CD8-positive, alpha-beta memory T cell (primary cell): ENCODE results near the gene LRCH1. TPM values are rescaled to one million over a fixed set of nuclear protein-coding genes. Genes with fewer than 3 reads are reported as not detected.
A peak's percentile ranks its signal among the peaks of the same experiment; 100 is the strongest.

ENCODE experiments used
- CTCF ChIA-PET: fragments of 350-600 bp; sonication (Branson Sonifier 250); formaldehyde crosslinking; loops from one replicate; lab custom pipeline; 2021; ENCODE audit warnings: antibody characterized with exemption; lab: Charles Lee
- POLR2A ChIA-PET: fragments of 350-600 bp; sonication (Branson Sonifier 250); formaldehyde crosslinking; loops from one replicate; lab custom pipeline; 2021; ENCODE audit warnings: antibody characterized with exemption; lab: Charles Lee
- DNase-seq, 5 donors: peaks; one replicate each; pipeline versions ENCODE4 v3.0.0 to v3.0.0-alpha.2; 2020 to 2022; ENCODE audit warnings: mixed read lengths in 1 of 5
- H3K27ac ChIP-seq: one replicate; pipeline ENCODE4 v1.7.0; 2013; ENCODE audit warnings: low read depth, mild to moderate bottlenecking, low read length, moderate library complexity
- H3K27me3 ChIP-seq: 2 replicates; pipeline ENCODE4 v1.7.0; 2013; ENCODE audit warnings: low read length, mild to moderate bottlenecking; ENCODE audit not compliant: insufficient read depth, poor library complexity, severe bottlenecking
- H3K36me3 ChIP-seq: 2 replicates; pipeline ENCODE4 v1.7.0; 2013; ENCODE audit warnings: mild to moderate bottlenecking, low read length, moderate library complexity; ENCODE audit not compliant: insufficient read depth
- H3K4me1 ChIP-seq: 2 replicates; pipeline ENCODE4 v1.7.0; 2013; ENCODE audit warnings: mild to moderate bottlenecking, low read length, moderate library complexity; ENCODE audit not compliant: insufficient read depth
- H3K4me3 ChIP-seq: 2 replicates; pipeline ENCODE4 v1.7.0; 2013; ENCODE audit warnings: mild to moderate bottlenecking, low read length
- H3K9me3 ChIP-seq: 2 replicates; pipeline ENCODE4 v1.7.0; 2013; ENCODE audit warnings: mild to moderate bottlenecking, low read length
- H3K27ac Mint-ChIP-seq, 8 donors: one replicate each; pipeline ENCODE4 v1.8.0; 2020 to 2021; ENCODE audit warnings: mixed read lengths in 8 of 8, mild to moderate bottlenecking in 6 of 8, inconsistent platforms in 3 of 8, moderate library complexity in 3 of 8
- H3K27me3 Mint-ChIP-seq, 2 donors: one replicate each; pipeline ENCODE4 v1.8.0; 2020 to 2021; ENCODE audit warnings: mixed read lengths in 2 of 2, mild to moderate bottlenecking in 1 of 2, moderate library complexity in 1 of 2
- H3K36me3 Mint-ChIP-seq, 3 donors: one replicate each; pipeline ENCODE4 v1.8.0; 2020 to 2021; ENCODE audit warnings: mixed read lengths in 3 of 3, inconsistent platforms in 1 of 3, mild to moderate bottlenecking in 1 of 3
- H3K4me1 Mint-ChIP-seq, 3 donors: one replicate each; pipeline ENCODE4 v1.8.0; 2020 to 2021; ENCODE audit warnings: mixed read lengths in 3 of 3, inconsistent platforms in 1 of 3, mild to moderate bottlenecking in 1 of 3
- H3K4me3 Mint-ChIP-seq, 7 donors: one replicate each; pipeline ENCODE4 v1.8.0; 2020 to 2021; ENCODE audit warnings: mixed read lengths in 7 of 7, mild to moderate bottlenecking in 6 of 7, moderate library complexity in 4 of 7, inconsistent platforms in 2 of 7
- H3K9me3 Mint-ChIP-seq, 5 donors: one replicate each; pipeline ENCODE4 v1.8.0; 2020 to 2022; ENCODE audit warnings: mixed read lengths in 5 of 5, mild to moderate bottlenecking in 3 of 5, moderate library complexity in 2 of 5, inconsistent platforms in 1 of 5
- polyA plus RNA-seq: library from polyadenylated mRNA; unstranded; fragments of 300-500 nt; fragmentation: Illumina TruSeq; gene quantifications from one replicate; pipeline ENCODE4 v1.2.3, GENCODE V29; 2021
- total RNA-seq, 2 experiments: library from RNA; stranded (reverse); gene quantifications; one replicate each; pipeline ENCODE4 v1.2.3, GENCODE V29; 2021

LRCH1 gene
- total and polyA plus RNA-seq, 3 experiments from 2014 or later: 4.9 to 17.8 (median 16.7) TPM

DNA sequence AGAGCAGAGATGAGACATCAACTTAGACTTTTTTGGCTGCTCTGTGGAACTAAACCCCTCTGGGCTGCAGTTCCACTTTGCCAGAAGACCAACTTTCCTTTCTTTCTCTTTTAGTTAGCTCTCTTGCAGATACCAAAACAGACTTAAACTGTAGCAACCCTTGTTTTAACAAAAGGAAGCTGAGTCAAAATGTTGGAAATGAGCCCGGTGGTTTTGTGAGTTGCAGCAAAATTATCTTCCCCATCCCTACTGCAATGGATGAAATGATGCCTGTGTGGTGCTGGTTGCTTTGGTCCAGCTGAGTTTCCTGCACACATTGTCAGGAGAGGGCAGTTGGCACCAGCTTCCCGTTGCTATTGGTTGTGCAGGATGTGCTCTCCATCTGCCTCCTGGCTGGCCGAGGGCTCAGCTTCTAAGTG, 115.3 kb downstream of the LRCH1 start:
- peak overlapping the region; percentile 76 to 89 (median 82) for H3K4me3 Mint-ChIP-seq
- ChIA-PET POLR2A (interaction anchor here (0.5 kb wide), 1 partner anchor 9 kb away, joined by 3 read pairs; no protein-coding TSS in a partner anchor), CTCF (interaction anchor here (1.0 to 1.1 kb wide), 2 partner anchors 12 to 117 kb away, joined by 3 read pairs; no protein-coding TSS in a partner anchor)
- Histone ChIP-seq H3K27me3 (no peaks in the 10 kb centered on the region), H3K36me3 (no peaks in the 10 kb centered on the region), H3K27ac (peak overlapping the region; percentile 29), H3K4me1 (peaks cover 13% of the 10 kb centered on the region), H3K4me3 (peak overlapping the region; percentile 44), H3K9me3 (no peaks in the 10 kb centered on the region)
- no peaks in the 10 kb centered on the region for H3K9me3 Mint-ChIP-seq
- H3K27me3 Mint-ChIP-seq: no peaks in the 10 kb centered on the region
- H3K36me3 Mint-ChIP-seq: peaks cover 0 to 14% (median 11%) of the 10 kb centered on the region in 3 donors
- no peak for DNase-seq
- peak overlapping the region; percentile 62 to 96 (median 88) for H3K27ac Mint-ChIP-seq
- peaks cover 37 to 58% (median 55%) of the 10 kb centered on the region in 3 donors for H3K4me1 Mint-ChIP-seq

DNA sequence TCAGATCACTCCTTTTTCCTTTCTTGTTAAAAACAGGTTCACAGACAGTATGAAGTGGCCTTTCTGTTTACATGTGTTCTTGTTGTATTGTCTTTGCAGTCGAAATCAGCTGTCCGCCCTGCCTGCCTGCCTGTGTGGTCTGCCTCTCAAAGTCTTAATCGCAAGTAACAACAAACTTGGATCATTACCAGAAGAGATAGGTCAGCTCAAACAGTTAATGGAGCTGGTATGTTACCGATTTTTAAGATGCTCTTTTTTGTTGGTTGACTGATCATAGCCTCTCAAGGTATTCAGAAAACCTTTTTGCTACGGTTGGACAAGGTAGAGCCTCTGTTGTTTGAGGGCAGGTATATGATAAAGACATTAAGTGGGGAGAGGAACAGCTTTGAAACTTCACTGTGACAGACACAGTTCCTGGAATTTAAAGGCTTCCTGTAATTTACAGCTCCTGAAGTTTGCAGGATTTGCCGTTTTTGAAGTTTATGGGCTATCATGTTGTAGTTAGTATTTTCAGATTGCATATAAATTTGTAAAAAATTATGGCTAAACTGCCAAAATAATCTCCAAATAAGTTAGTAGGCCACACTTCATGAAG, 116.1 kb downstream of the LRCH1 start:
- ChIA-PET CTCF (interaction anchor here (1.0 to 1.4 kb wide), 3 partner anchors 9 to 117 kb away, joined by 3 to 4 read pairs (median 3); no protein-coding TSS in a partner anchor), POLR2A (interaction anchor here (0.5 kb wide), 1 partner anchor 8 kb away, joined by 3 read pairs; no protein-coding TSS in a partner anchor)
- H3K27me3 ChIP-seq: no peaks in the 10 kb centered on the region
- no peaks in the 10 kb centered on the region for H3K36me3 ChIP-seq
- peaks cover 13% of the 10 kb centered on the region for H3K4me1 ChIP-seq
- Mint-ChIP-seq H3K27ac (peak overlapping the region in 7 of 8 donors; percentile 13 to 78 (median 31)), H3K9me3 (no peaks in the 10 kb centered on the region), H3K36me3 (peaks cover 0 to 14% (median 11%) of the 10 kb centered on the region in 3 donors), H3K4me3 (peak overlapping the region; percentile 7 to 70 (median 52)), H3K27me3 (no peaks in the 10 kb centered on the region), H3K4me1 (peaks cover 36 to 56% (median 49%) of the 10 kb centered on the region in 3 donors)
- no peak overlapping the region for H3K27ac ChIP-seq
- no peak for DNase-seq
- no peaks in the 10 kb centered on the region for H3K9me3 ChIP-seq
- H3K4me3 ChIP-seq: no peak overlapping the region

DNA sequence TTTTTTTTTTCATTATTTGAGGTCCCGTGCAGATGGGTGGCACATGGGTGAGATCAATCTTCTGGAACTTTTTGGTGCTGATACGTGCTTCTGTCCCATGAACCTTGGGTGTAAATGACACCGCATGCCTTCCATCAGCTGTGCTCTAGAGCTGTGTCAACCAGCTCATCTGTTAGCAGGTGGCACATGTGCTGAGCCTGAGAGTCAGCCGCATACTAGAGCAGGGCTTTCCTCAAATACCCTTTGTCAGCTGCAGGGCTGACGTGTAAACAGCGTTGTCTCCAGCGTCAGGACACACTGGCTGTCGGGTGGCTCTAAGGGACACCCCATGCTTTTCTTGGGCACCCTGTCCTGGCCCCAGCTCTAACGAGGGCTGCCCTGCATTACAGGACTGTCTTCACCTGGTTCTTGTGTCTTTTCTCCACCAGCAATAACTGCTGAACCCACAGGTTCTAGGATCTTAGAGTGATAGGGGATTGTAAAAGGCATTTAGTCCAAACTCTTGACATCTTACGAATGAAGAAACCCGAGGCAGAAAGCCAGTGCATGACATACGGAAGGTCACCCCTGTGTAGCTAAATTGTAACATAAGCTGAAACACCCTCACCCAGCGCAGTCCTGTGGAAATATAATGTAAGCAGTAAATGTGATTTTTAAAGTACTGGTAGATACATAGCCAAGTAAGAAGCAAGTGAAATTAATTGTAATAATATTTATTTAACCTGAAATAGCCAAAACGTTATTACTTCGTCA, 119.5 kb downstream of the LRCH1 start:
- Mint-ChIP-seq H3K36me3 (peaks cover 0 to 16% (median 11%) of the 10 kb centered on the region in 3 donors), H3K4me1 (peaks cover 16 to 40% (median 30%) of the 10 kb centered on the region in 3 donors), H3K27ac (no peak overlapping the region), H3K27me3 (no peaks in the 10 kb centered on the region), H3K9me3 (no peaks in the 10 kb centered on the region), H3K4me3 (no peak overlapping the region)
- Histone ChIP-seq H3K4me3 (no peak overlapping the region), H3K9me3 (no peaks in the 10 kb centered on the region), H3K36me3 (no peaks in the 10 kb centered on the region), H3K27ac (no peak overlapping the region), H3K27me3 (no peaks in the 10 kb centered on the region), H3K4me1 (no peaks in the 10 kb centered on the region)
- ChIA-PET POLR2A (no interaction called here), CTCF (interaction anchor here (1.5 kb wide), 1 partner anchor 120 kb away, joined by 4 read pairs; no protein-coding TSS in a partner anchor)
- no peak for DNase-seq

DNA sequence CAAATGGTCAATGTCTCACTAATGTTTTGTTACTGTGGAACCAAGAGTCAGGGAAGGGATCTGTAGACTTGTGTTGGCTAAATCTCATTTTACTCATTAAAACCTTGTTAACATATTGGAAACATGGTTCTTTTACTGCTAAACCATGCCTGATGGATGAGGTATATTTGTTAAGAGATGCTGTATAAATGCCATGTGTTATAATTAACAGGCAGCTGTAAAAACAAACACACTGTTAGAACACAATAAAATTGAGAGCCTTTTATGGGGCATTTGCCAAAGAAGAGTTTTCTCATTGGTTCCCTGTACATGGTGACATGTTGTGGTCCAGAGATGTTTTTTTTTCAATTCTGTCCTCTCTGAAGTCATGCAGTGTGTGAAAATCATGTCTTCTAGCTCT, 122.0 kb downstream of the LRCH1 start:
- POLR2A ChIA-PET: no interaction called here
- H3K27ac Mint-ChIP-seq: peak overlapping the region in 1 of 8 donors; percentile 2
- CTCF ChIA-PET: interaction anchor here (1.5 kb wide), 1 partner anchor 123 kb away, joined by 4 read pairs; no protein-coding TSS in a partner anchor
- no peaks in the 10 kb centered on the region for H3K36me3 ChIP-seq
- H3K4me3 Mint-ChIP-seq: no peak overlapping the region
- no peak overlapping the region for H3K4me3 ChIP-seq
- no peaks in the 10 kb centered on the region for H3K9me3 ChIP-seq
- H3K4me1 Mint-ChIP-seq: peaks cover 5 to 23% (median 13%) of the 10 kb centered on the region in 3 donors
- H3K27me3 Mint-ChIP-seq: no peaks in the 10 kb centered on the region
- DNase-seq: no peak
- H3K9me3 Mint-ChIP-seq: no peaks in the 10 kb centered on the region
- no peaks in the 10 kb centered on the region for H3K27me3 ChIP-seq
- peaks cover 13% of the 10 kb centered on the region for H3K4me1 ChIP-seq
- peaks cover 0 to 16% (median 7%) of the 10 kb centered on the region in 3 donors for H3K36me3 Mint-ChIP-seq
- no peak overlapping the region for H3K27ac ChIP-seq

DNA sequence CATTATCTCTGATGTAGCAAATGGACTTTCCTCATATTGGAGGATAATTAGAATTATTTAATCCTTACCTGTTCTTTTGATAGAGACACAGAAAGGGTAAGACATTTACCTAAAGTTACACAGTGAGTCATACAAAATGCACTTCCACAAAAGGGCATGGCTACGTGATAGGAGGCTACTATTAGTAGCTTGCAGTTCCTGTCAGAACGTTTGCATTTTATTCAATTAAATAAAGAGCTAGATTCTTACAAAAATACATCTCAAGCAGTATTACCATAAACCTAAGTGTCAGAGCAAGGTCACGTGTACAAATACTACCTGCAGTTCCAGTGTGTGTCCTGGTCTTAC, 123.4 kb downstream of the LRCH1 start:
- H3K4me1 Mint-ChIP-seq: peaks cover 5 to 18% (median 9%) of the 10 kb centered on the region in 3 donors
- H3K4me3 Mint-ChIP-seq: no peak overlapping the region
- no peaks in the 10 kb centered on the region for H3K27me3 Mint-ChIP-seq
- Histone ChIP-seq H3K4me3 (no peak overlapping the region), H3K27ac (no peak overlapping the region), H3K9me3 (no peaks in the 10 kb centered on the region), H3K4me1 (peaks cover 19% of the 10 kb centered on the region), H3K36me3 (no peaks in the 10 kb centered on the region), H3K27me3 (no peaks in the 10 kb centered on the region)
- ChIA-PET POLR2A (no interaction called here), CTCF (interaction anchor here (1.0 to 1.1 kb wide), 2 partner anchors 45 to 124 kb away, joined by 3 to 5 read pairs; no protein-coding TSS in a partner anchor)
- no peaks in the 10 kb centered on the region for H3K9me3 Mint-ChIP-seq
- H3K27ac Mint-ChIP-seq: no peak overlapping the region
- peaks cover 0 to 9% (median 4%) of the 10 kb centered on the region in 3 donors for H3K36me3 Mint-ChIP-seq
- no peak for DNase-seq

DNA sequence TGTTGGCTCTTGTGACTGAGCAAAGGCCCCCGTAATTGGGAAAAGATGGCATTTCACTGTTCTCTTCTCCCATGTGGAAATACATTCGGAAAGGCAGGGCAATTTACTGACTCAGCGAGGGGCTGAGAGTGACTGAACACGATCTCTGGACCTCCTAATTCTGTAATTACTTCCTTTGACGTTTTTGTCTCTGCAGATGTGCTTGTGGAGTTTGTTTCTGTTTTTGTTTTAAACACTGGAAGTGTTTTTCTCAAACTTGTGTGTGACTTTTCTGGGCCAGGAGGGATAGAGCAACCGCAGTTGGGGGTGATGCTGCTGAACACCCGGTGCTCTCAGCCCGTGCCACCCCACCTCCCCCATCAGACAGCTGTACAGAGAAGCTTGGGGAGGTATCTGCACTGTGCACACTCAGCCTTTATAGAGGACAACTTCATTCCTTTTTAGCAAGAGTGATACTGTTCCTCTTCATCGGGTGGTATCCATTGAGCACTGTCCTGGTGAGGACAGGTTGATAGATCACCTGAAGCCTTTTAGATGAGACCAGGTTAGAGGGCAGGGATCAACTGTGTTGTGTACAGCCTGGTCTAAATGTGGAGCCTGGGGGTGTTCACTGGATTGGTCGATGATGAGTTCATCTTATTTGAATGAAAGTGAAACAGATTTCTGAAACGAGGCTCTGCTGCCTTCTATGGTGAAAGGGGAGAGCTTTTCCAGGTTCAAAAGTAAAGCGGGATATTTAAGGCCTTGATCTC, 126.6 kb downstream of the LRCH1 start:
- H3K27me3 ChIP-seq: no peaks in the 10 kb centered on the region
- H3K36me3 ChIP-seq: no peaks in the 10 kb centered on the region
- Mint-ChIP-seq H3K4me1 (peaks cover 7 to 21% (median 11%) of the 10 kb centered on the region in 3 donors), H3K27ac (no peak overlapping the region), H3K27me3 (no peaks in the 10 kb centered on the region), H3K9me3 (no peaks in the 10 kb centered on the region), H3K4me3 (no peak overlapping the region), H3K36me3 (peaks cover under 1 to 21% (median 4%) of the 10 kb centered on the region in 3 donors)
- peak; percentile 12 to 71 (median 47) for DNase-seq
- ChIA-PET CTCF (interaction anchor here (1.6 to 4.7 kb wide), 2 partner anchors 10 to 128 kb away, joined by 4 to 27 read pairs; partner anchors contain the start of gene LRCH1), POLR2A (no interaction called here)
- no peaks in the 10 kb centered on the region for H3K9me3 ChIP-seq
- H3K4me3 ChIP-seq: peak overlapping the region; percentile 33
- peak overlapping the region; percentile 17 for H3K27ac ChIP-seq
- peaks cover 19% of the 10 kb centered on the region for H3K4me1 ChIP-seq

DNA sequence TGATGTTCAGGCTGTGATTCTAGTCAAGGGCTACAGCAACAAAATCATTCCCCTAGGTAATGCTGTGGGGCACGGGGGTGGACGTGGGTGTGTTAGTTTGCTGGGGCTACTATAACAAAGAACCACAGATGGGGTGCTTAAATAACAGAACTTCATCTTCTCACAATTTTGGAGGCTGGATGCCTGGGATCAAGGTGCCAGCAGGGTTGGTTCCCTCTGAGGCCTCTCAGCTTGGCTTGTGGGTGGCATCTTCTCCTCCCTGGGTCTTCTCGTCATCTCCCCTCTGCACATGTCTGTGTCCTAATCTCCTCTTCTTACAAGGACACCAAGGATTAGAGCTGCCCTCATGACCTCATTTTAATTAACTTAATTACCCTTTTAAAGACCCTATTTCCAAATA, 129.0 kb downstream of the LRCH1 start:
- Mint-ChIP-seq H3K4me3 (no peak overlapping the region), H3K36me3 (peaks cover 7 to 31% (median 7%) of the 10 kb centered on the region in 3 donors), H3K27me3 (no peaks in the 10 kb centered on the region), H3K9me3 (no peaks in the 10 kb centered on the region), H3K27ac (no peak overlapping the region), H3K4me1 (peaks cover 9 to 15% (median 13%) of the 10 kb centered on the region in 3 donors)
- no peak overlapping the region for H3K4me3 ChIP-seq
- H3K36me3 ChIP-seq: no peaks in the 10 kb centered on the region
- ChIA-PET CTCF (interaction anchor here (4.7 kb wide), 1 partner anchor 130 kb away, joined by 27 read pairs; the partner anchor contains the start of gene LRCH1), POLR2A (no interaction called here)
- H3K27ac ChIP-seq: no peak overlapping the region
- H3K4me1 ChIP-seq: peaks cover 19% of the 10 kb centered on the region
- H3K9me3 ChIP-seq: no peaks in the 10 kb centered on the region
- no peaks in the 10 kb centered on the region for H3K27me3 ChIP-seq
- no peak for DNase-seq
